Esophagus muscularis mucosa (tissue), 4 donors: Measurements from ENCODE around the gene WWOX. TPM values are rescaled to one million over a fixed set of nuclear protein-coding genes. Genes with fewer than 3 reads are reported as not detected.

Experiments
- DNase-seq: peaks from one replicate; pipeline ENCODE4 v3.0.0-alpha.2; 2017; ENCODE audit errors: extremely low spot score
- H3K27ac ChIP-seq, 4 donors: fragments of 200-600 bp; sonication (generic); replicated peaks in 1 of 4; 1 replicate in 3 of 4; 2 replicates in 1 of 4; pipeline ENCODE4 v1.5.1; 2016 to 2019; ENCODE audit warnings: mild to moderate bottlenecking in 1 of 4
- H3K27me3 ChIP-seq, 4 donors: fragments of 200-600 bp; sonication (generic); one replicate each; pipeline versions ENCODE4 v1.5.1 to v1.6.0; 2016 to 2019
- H3K36me3 ChIP-seq, 4 donors: fragments of 200-600 bp; sonication (generic); one replicate each; pipeline ENCODE4 v1.5.1; 2016 to 2019
- H3K4me1 ChIP-seq, 4 donors: fragments of 200-600 bp; sonication (generic); one replicate each; pipeline ENCODE4 v1.5.1; 2016 to 2019
- H3K4me3 ChIP-seq, 4 donors: fragments of 200-600 bp; sonication (generic); 1 replicate in 2 of 4; 2 replicates in 2 of 4; pipeline ENCODE4 v1.5.1; 2016 to 2019; ENCODE audit warnings: mild to moderate bottlenecking in 4 of 4, moderate library complexity in 1 of 4
- H3K9me3 ChIP-seq, 4 donors: fragments of 200-600 bp; sonication (generic); 1 replicate in 3 of 4; 2 replicates in 1 of 4; pipeline ENCODE4 v1.5.1; 2016 to 2019
- CTCF ChIP-seq, 3 experiments: fragments of 200-600 bp in 2 of 3; fragments of 450-650 bp in 1 of 3; sonication (generic) in 2 of 3; IDR thresholded peaks; one replicate each; pipeline ENCODE4 v1.5.1; 2017 to 2019; ENCODE audit warnings: antibody characterized with exemption in 3 of 3, mild to moderate bottlenecking in 2 of 3, moderate library complexity in 1 of 3
- EP300 ChIP-seq: sonication (generic); formaldehyde crosslinking; IDR thresholded peaks from one replicate; pipeline ENCODE4 v1.6.1; 2017; ENCODE audit warnings: antibody characterized with exemption
- POLR2A ChIP-seq: fragments of 450-650 bp; IDR thresholded peaks from one replicate; pipeline ENCODE4 v1.6.1; 2017; ENCODE audit warnings: antibody characterized with exemption, moderate library complexity, mild to moderate bottlenecking, low read depth
- POLR2AphosphoS5 ChIP-seq, 2 donors: sonication (generic); formaldehyde crosslinking; IDR thresholded peaks; one replicate each; pipeline ENCODE4 v1.6.1; 2017; ENCODE audit warnings: antibody characterized with exemption in 2 of 2
- WGBS: methylation state at CpG from one replicate; pipeline ENCODE4 v1.1.5; 2018; 5-methylcytosine and 5-hydroxymethylcytosine counted together
- intact Hi-C: fragments of 100-400 bp; cut with DNase I; formaldehyde crosslinking; loops from one replicate; pipeline ENCODE4 v1.15.1; 2023
- total RNA-seq, 4 donors: library from RNA; depleted of rRNA; stranded (reverse); fragments of >200 nt; gene quantifications; one replicate each; pipeline versions ENCODE4 v1.1.0 to v1.2.1, GENCODE V29; 2016

The WWOX gene
- total RNA-seq, 4 donors from 2014 or later: 14.4 to 27.8 (median 15.4) TPM

- no peaks in the 10 kb centered on the region for H3K36me3 ChIP-seq
- intact Hi-C loops: no loop called here
- no peak for TF ChIP-seq CTCF (IDR thresholded peaks at IDR 0.05)
- no peak for TF ChIP-seq POLR2A
- TF ChIP-seq EP300: no peak
- TF ChIP-seq POLR2AphosphoS5 (IDR thresholded peaks at IDR 0.05): no peak
- H3K27me3 ChIP-seq: no peaks in the 10 kb centered on the region
- H3K9me3 ChIP-seq: peaks cover 0 to 6% (median 6%) of the 10 kb centered on the region in 4 donors
- peaks cover 0 to 7% (median 0%) of the 10 kb centered on the region in 4 donors for H3K4me1 ChIP-seq
- 83% methylated on average over 3 of the region's 3 CpGs for WGBS
- no peak overlapping the region for H3K4me3 ChIP-seq
- DNase-seq: no peak
- H3K27ac ChIP-seq: no peak overlapping the region
Measured at GRCh38 chr16:78984324-78984723, 884.9 kb downstream of the WWOX start.

GRCh38 chr16:78984887-78985464, 885.5 kb downstream of the WWOX start:
- no peaks in the 10 kb centered on the region for H3K27me3 ChIP-seq
- DNase-seq: no peak
- WGBS: 66% methylated on average over 12 of the region's 12 CpGs
- peaks cover 0 to 6% (median 6%) of the 10 kb centered on the region in 4 donors for H3K9me3 ChIP-seq
- no peak overlapping the region for H3K27ac ChIP-seq
- no peak overlapping the region for H3K4me3 ChIP-seq
- H3K4me1 ChIP-seq: peaks cover 0 to 7% (median 0%) of the 10 kb centered on the region in 4 donors
- H3K36me3 ChIP-seq: no peaks in the 10 kb centered on the region
- intact Hi-C loops: no loop called here
- TF ChIP-seq EP300: no peak
- TF ChIP-seq POLR2AphosphoS5 (IDR thresholded peaks at IDR 0.05): no peak
- TF ChIP-seq POLR2A: no peak
- no peak for TF ChIP-seq CTCF (IDR thresholded peaks at IDR 0.05)

- 77% methylated on average over 13 of the region's 13 CpGs for WGBS
- Histone ChIP-seq H3K9me3 (peaks cover 0 to 6% (median 6%) of the 10 kb centered on the region in 4 donors), H3K4me3 (no peak overlapping the region), H3K4me1 (peaks cover 0 to 8% (median 4%) of the 10 kb centered on the region in 4 donors), H3K27ac (no peak overlapping the region), H3K36me3 (no peaks in the 10 kb centered on the region), H3K27me3 (no peaks in the 10 kb centered on the region)
- DNase-seq: no peak
- TF ChIP-seq EP300 (no peak), POLR2AphosphoS5 (IDR thresholded peaks at IDR 0.05) (no peak), CTCF (IDR thresholded peaks at IDR 0.05) (no peak), POLR2A (no peak)
- intact Hi-C loops: no loop called here
Measured at GRCh38 chr16:78985716-78986605, 886.5 kb downstream of the WWOX start.

GRCh38 chr16:78987666-78988065, 888.2 kb downstream of the WWOX start:
- Histone ChIP-seq H3K4me1 (peaks cover 0 to 8% (median 4%) of the 10 kb centered on the region in 4 donors), H3K4me3 (no peak overlapping the region), H3K36me3 (no peaks in the 10 kb centered on the region), H3K27ac (no peak overlapping the region), H3K9me3 (peaks cover 0 to 6% (median 6%) of the 10 kb centered on the region in 4 donors), H3K27me3 (no peaks in the 10 kb centered on the region)
- no peak for DNase-seq
- intact Hi-C loops: no loop called here
- TF ChIP-seq POLR2A (no peak), POLR2AphosphoS5 (IDR thresholded peaks at IDR 0.05) (no peak), EP300 (no peak), CTCF (IDR thresholded peaks at IDR 0.05) (no peak)
- 93% methylated on average over 8 of the region's 8 CpGs for WGBS
